G401 (cell line): ENCODE measurements around the gene CTBP2. TPM values are rescaled to one million over a fixed set of nuclear protein-coding genes. Genes with fewer than 3 reads are reported as not detected.

Experiments
- DNase-seq: peaks from one replicate; pipeline ENCODE4 v3.0.0-alpha.2; 2015; ENCODE audit warnings: low spot score
- in situ Hi-C: cut with HindIII; loops from 2 replicates; pipeline ENCODE4 v1.10.0; 2016; ENCODE audit warnings: low sequenced_read_pairs, mixed read lengths
- total RNA-seq: library from RNA; depleted of rRNA; stranded (reverse); fragments of >200 nt; shearing (Covaris generic); gene quantifications from 2 replicates; pipeline ENCODE4 v1.2.3, GENCODE V29; 2014

CTBP2 gene
- total RNA-seq, 1 experiment from 2014 or later: 98.5 TPM

- in situ Hi-C loops: no loop called here
- DNase-seq: no peak
These were observed 44.2 kb downstream of the CTBP2 start for GRCh38 chr10:125116041-125116649.

GRCh38 chr10:125115409-125115808, 45.0 kb downstream of the CTBP2 start:
- no peak for DNase-seq
- in situ Hi-C loops: no loop called here

- peak; percentile 68 for DNase-seq
- in situ Hi-C loops: no loop called here
These were observed 45.5 kb downstream of the CTBP2 start for GRCh38 chr10:125114761-125115391.

- DNase-seq: no peak
- in situ Hi-C loops: no loop called here
These were observed 46.5 kb downstream of the CTBP2 start for GRCh38 chr10:125113691-125114371.

GRCh38 chr10:125112697-125113494, 47.5 kb downstream of the CTBP2 start:
- in situ Hi-C loops: no loop called here

GRCh38 chr10:125111118-125111727, 49.1 kb downstream of the CTBP2 start:
- in situ Hi-C loops: no loop called here
- DNase-seq: no peak

More at GRCh38 chr10:125112697-125113494, 47.5 kb downstream of the CTBP2 start:
- DNase-seq: no peak

- in situ Hi-C loops: no loop called here
- no peak for DNase-seq
These were observed 52.3 kb downstream of the CTBP2 start for GRCh38 chr10:125107965-125108580.

- DNase-seq: no peak
- in situ Hi-C loops: no loop called here
These were observed 53.0 kb downstream of the CTBP2 start for GRCh38 chr10:125107166-125107949.

GRCh38 chr10:125106586-125106985, 53.8 kb downstream of the CTBP2 start:
- DNase-seq: no peak
- in situ Hi-C loops: no loop called here

- in situ Hi-C loops: no loop called here
- DNase-seq: no peak
These were observed 54.6 kb downstream of the CTBP2 start for GRCh38 chr10:125105706-125106255.

- no peak for DNase-seq
- in situ Hi-C loops: no loop called here
These were observed 55.2 kb downstream of the CTBP2 start for GRCh38 chr10:125105155-125105554.

GRCh38 chr10:125104559-125104958, 55.8 kb downstream of the CTBP2 start:
- DNase-seq: no peak
- in situ Hi-C loops: no loop called here

- in situ Hi-C loops: no loop called here
- DNase-seq: no peak
These were observed 56.4 kb downstream of the CTBP2 start for GRCh38 chr10:125103924-125104323.

GRCh38 chr10:125103466-125103865, 56.9 kb downstream of the CTBP2 start:
- in situ Hi-C loops: no loop called here
- no peak for DNase-seq

- in situ Hi-C loops: no loop called here
- peak; percentile 83 for DNase-seq
These were observed 57.5 kb downstream of the CTBP2 start for GRCh38 chr10:125102821-125103220.

GRCh38 chr10:125102246-125102645, 58.1 kb downstream of the CTBP2 start:
- no peak for DNase-seq
- in situ Hi-C loops: no loop called here

GRCh38 chr10:125101581-125101980, 58.8 kb downstream of the CTBP2 start:
- no peak for DNase-seq
- in situ Hi-C loops: no loop called here

- in situ Hi-C loops: no loop called here
- DNase-seq: peak; percentile 81
These were observed 59.3 kb downstream of the CTBP2 start for GRCh38 chr10:125101049-125101448.
